RCC 7860 (cell line): ENCODE data around the gene PHOX2A.
"Not testable (repeated sequence)": the region's sequence is repeated elsewhere in the genome, so short reads cannot be mapped to it uniquely, and the experiment has no call there.

ENCODE experiments used
- DNase-seq: peaks from one replicate; pipeline ENCODE4 v3.0.0-alpha.2; 2015; ENCODE audit warnings: low spot score
- FAIRE-seq: peaks from 2 replicates; lab custom pipeline; 2012; peaks lifted over from hg19 to GRCh38; lab: Jason Lieb, UNC

PHOX2A gene

GRCh38 chr11:72223615-72224563 is 20.1 kb downstream of the PHOX2A start:
- DNase-seq, result no peak
- FAIRE-seq, result no peak

GRCh38 chr11:72222907-72223614 is 20.9 kb downstream of the PHOX2A start:
- FAIRE-seq, result peak; percentile 30
- peak; percentile 73 for DNase-seq

GRCh38 chr11:72222106-72222891 is 21.7 kb downstream of the PHOX2A start:
- DNase-seq (no peak), FAIRE-seq (no peak)

GRCh38 chr11:72221386-72222075 is 22.4 kb downstream of the PHOX2A start:
- DNase-seq (no peak), FAIRE-seq (no peak)

GRCh38 chr11:72220696-72221363 is 23.1 kb downstream of the PHOX2A start:
- FAIRE-seq, result no peak
- no peak for DNase-seq

- DNase-seq (no peak), FAIRE-seq (no peak)
These were observed 25.7 kb downstream of the PHOX2A start for GRCh38 chr11:72218251-72218745.

- DNase-seq (no peak), FAIRE-seq (no peak)
These were observed 26.1 kb downstream of the PHOX2A start for GRCh38 chr11:72217841-72218240.

GRCh38 chr11:72216638-72217037 is 27.3 kb downstream of the PHOX2A start, which contains the start of gene FOLR2:
Gene FOLR2 (plus strand): TSS chr11:72216794. CDS start chr11:72218585, 1,791 bp downstream.
- FAIRE-seq (no peak), DNase-seq (no peak)

- FAIRE-seq, result no peak
These were observed 34.9 kb downstream of the PHOX2A start for GRCh38 chr11:72209101-72209500.

GRCh38 chr11:72208281-72208680 is 35.7 kb downstream of the PHOX2A start:
- DNase-seq (no peak), FAIRE-seq (no peak)

More at GRCh38 chr11:72209101-72209500, 34.9 kb downstream of the PHOX2A start:
- DNase-seq, result no peak

- not testable (repeated sequence) for DNase-seq, FAIRE-seq
These were observed 37.2 kb downstream of the PHOX2A start for GRCh38 chr11:72206794-72207193.

- no peak for FAIRE-seq
- no peak for DNase-seq
These were observed 39.1 kb downstream of the PHOX2A start for GRCh38 chr11:72204886-72205285.

GRCh38 chr11:72203163-72203562 is 40.8 kb downstream of the PHOX2A start:
- DNase-seq, result no peak
- FAIRE-seq, result no peak

GRCh38 chr11:72202571-72202970 is 41.4 kb downstream of the PHOX2A start:
- FAIRE-seq (no peak), DNase-seq (no peak)

GRCh38 chr11:72201445-72201844 is 42.5 kb downstream of the PHOX2A start:
- FAIRE-seq, DNase-seq: not testable (repeated sequence)

GRCh38 chr11:72195518-72196270 is 48.3 kb downstream of the PHOX2A start:
- DNase-seq, result no peak
- no peak for FAIRE-seq

GRCh38 chr11:72191961-72192381 is 52.0 kb downstream of the PHOX2A start, which contains the start of gene FOLR1:
Gene FOLR1 (plus strand): TSS chr11:72192140. CDS start chr11:72192174, 34 bp downstream.
- peak; percentile 55 for FAIRE-seq

GRCh38 chr11:72190631-72191071 is 53.3 kb downstream of the PHOX2A start:
- FAIRE-seq (no peak), DNase-seq (no peak)

More at GRCh38 chr11:72191961-72192381, 52.0 kb downstream of the PHOX2A start, which contains the start of gene FOLR1:
- peak; percentile 61 for DNase-seq
